PC-9 (cell line): Measurements from ENCODE around the gene MLKL. TPM values are rescaled to one million over a fixed set of nuclear protein-coding genes. Genes with fewer than 3 reads are reported as not detected.

Experiments used
- BruUV-seq: library from RNA; stranded (reverse); fragments of 400-500 nt; replicated peaks from 2 replicates; lab custom pipeline; 2021; lab: Mats Ljungman, UMichigan
- CTCF ChIA-PET: fragments of 300-600 bp; sonication (Branson Sonifier 250); formaldehyde crosslinking; loops from one replicate; lab custom pipeline; 2022; ENCODE audit warnings: antibody characterized with exemption; lab: Charles Lee
- POLR2A ChIA-PET: fragments of 300-600 bp; sonication (Branson Sonifier 250); formaldehyde crosslinking; loops from one replicate; lab custom pipeline; 2022; ENCODE audit warnings: antibody characterized with exemption; ENCODE audit not compliant: unreplicated experiment; lab: Charles Lee
- DNase-seq, 2 experiments: peaks; one replicate each; pipeline versions ENCODE4 v3.0.0 to v3.0.0-alpha.2; 2015 to 2022; ENCODE audit warnings: mixed read lengths in 1 of 2
- H2AFZ ChIP-seq: fragments of 200-600 bp; sonication (generic); 2 replicates; pipeline ENCODE4 v1.8.1; 2017; ENCODE audit warnings: antibody characterized with exemption
- H3F3A ChIP-seq: fragments of 200-600 bp; sonication (generic); 2 replicates; pipeline ENCODE4 v1.8.1; 2017; ENCODE audit warnings: antibody characterized with exemption, mild to moderate bottlenecking, low read depth; ENCODE audit not compliant: insufficient read depth
- H3K27ac ChIP-seq: fragments of 200-600 bp; sonication (generic); 2 replicates; pipeline ENCODE4 v1.6.1; 2016; ENCODE audit warnings: mixed run types
- H3K27me3 ChIP-seq: fragments of 200-600 bp; sonication (generic); 2 replicates; pipeline ENCODE4 v1.6.1; 2016; ENCODE audit warnings: low read depth, mixed run types; ENCODE audit not compliant: insufficient read depth
- H3K36me3 ChIP-seq: fragments of 200-600 bp; sonication (generic); 2 replicates; pipeline ENCODE4 v1.6.1; 2016; ENCODE audit warnings: low read depth, mixed run types
- H3K4me1 ChIP-seq: fragments of 200-600 bp; sonication (generic); replicated peaks from 2 replicates; pipeline ENCODE4 v1.6.1; 2016; ENCODE audit warnings: mixed run types; ENCODE audit not compliant: insufficient read depth
- H3K4me2 ChIP-seq: fragments of 200-600 bp; sonication (generic); 2 replicates; pipeline ENCODE4 v1.6.1; 2017; ENCODE audit warnings: mixed run types
- H3K4me3 ChIP-seq: fragments of 200-600 bp; sonication (generic); 2 replicates; pipeline ENCODE4 v1.6.1; 2016; ENCODE audit warnings: mixed run types
- H3K79me2 ChIP-seq: fragments of 200-600 bp; sonication (generic); 2 replicates; pipeline ENCODE4 v1.6.1; 2017; ENCODE audit warnings: low read depth, mixed run types
- H3K9me2 ChIP-seq: fragments of 200-600 bp; sonication (generic); 2 replicates; pipeline ENCODE4 v1.8.1; 2017; ENCODE audit warnings: mild to moderate bottlenecking; ENCODE audit not compliant: insufficient read depth
- H3K9me3 ChIP-seq: fragments of 200-600 bp; sonication (generic); 2 replicates; pipeline ENCODE4 v1.8.1; 2016; ENCODE audit warnings: low read depth; ENCODE audit not compliant: insufficient read depth
- H4K20me1 ChIP-seq: fragments of 200-600 bp; sonication (generic); 2 replicates; pipeline ENCODE4 v1.8.1; 2017; ENCODE audit not compliant: insufficient read depth
- EZH2 ChIP-seq: fragments of 200-600 bp; sonication (generic); IDR thresholded peaks from 2 replicates; pipeline ENCODE4 v1.8.0; 2017; ENCODE audit warnings: antibody characterized with exemption, low read depth
- intact Hi-C: fragments of 100-400 bp; cut with micrococcal nuclease; formaldehyde crosslinking; loops from one replicate; pipeline ENCODE4 v1.10.0; 2022; ENCODE audit not compliant: unreplicated experiment
- total RNA-seq: library from RNA; stranded (reverse); gene quantifications from 2 replicates; pipeline ENCODE4 v1.2.3, GENCODE V29; 2021
- TF ChIP-seq, protein P1 (sequence below): fragments of 200-600 bp; sonication (generic); conservative IDR thresholded peaks from 2 replicates; pipeline ENCODE4 v1.6.1; 2017; ENCODE audit warnings: mixed run types, antibody characterized with exemption, mild to moderate bottlenecking, moderate library complexity

MLKL gene
- total RNA-seq, 1 experiment from 2014 or later = 11.2 TPM

- POLR2A ChIA-PET = interaction anchor here (0.5 to 0.7 kb wide), 2 partner anchors 30 to 39 kb away, joined by 4 to 19 read pairs; no protein-coding TSS in a partner anchor
- H3K9me3 ChIP-seq = no peaks in the 10 kb centered on the region
- no peak overlapping the region for H3K4me2 ChIP-seq
- TF ChIP-seq, protein P1, sequence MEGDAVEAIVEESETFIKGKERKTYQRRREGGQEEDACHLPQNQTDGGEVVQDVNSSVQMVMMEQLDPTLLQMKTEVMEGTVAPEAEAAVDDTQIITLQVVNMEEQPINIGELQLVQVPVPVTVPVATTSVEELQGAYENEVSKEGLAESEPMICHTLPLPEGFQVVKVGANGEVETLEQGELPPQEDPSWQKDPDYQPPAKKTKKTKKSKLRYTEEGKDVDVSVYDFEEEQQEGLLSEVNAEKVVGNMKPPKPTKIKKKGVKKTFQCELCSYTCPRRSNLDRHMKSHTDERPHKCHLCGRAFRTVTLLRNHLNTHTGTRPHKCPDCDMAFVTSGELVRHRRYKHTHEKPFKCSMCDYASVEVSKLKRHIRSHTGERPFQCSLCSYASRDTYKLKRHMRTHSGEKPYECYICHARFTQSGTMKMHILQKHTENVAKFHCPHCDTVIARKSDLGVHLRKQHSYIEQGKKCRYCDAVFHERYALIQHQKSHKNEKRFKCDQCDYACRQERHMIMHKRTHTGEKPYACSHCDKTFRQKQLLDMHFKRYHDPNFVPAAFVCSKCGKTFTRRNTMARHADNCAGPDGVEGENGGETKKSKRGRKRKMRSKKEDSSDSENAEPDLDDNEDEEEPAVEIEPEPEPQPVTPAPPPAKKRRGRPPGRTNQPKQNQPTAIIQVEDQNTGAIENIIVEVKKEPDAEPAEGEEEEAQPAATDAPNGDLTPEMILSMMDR = no peak
- no peak for TF ChIP-seq EZH2
- H3K36me3 ChIP-seq = no peaks in the 10 kb centered on the region
- H3K4me1 ChIP-seq = peaks cover 4% of the 10 kb centered on the region; the same call in 1 of the 2 replicates
- no peak for DNase-seq
- no peaks in the 10 kb centered on the region for H3K79me2 ChIP-seq
- no peak overlapping the region for H3K27ac ChIP-seq
- H2AFZ ChIP-seq = no peak overlapping the region
- intact Hi-C loops = no loop called here
- CTCF ChIA-PET = interaction anchor here (0.7 kb wide), 1 partner anchor 50 kb away, joined by 5 read pairs; no protein-coding TSS in a partner anchor
- no TSS peak for BruUV-seq
- no peaks in the 10 kb centered on the region for H3K9me2 ChIP-seq
- no peak overlapping the region for H3K4me3 ChIP-seq
- H3F3A ChIP-seq = no peaks in the 10 kb centered on the region
- H4K20me1 ChIP-seq = no peaks in the 10 kb centered on the region
- H3K27me3 ChIP-seq = no peaks in the 10 kb centered on the region
Observed at GRCh38 chr16:74713876-74714275, 13.2 kb upstream of the MLKL start.

GRCh38 chr16:74713325-74713724 lies 12.7 kb upstream of the MLKL start:
- TF ChIP-seq, protein P1 = no peak
- no peak for TF ChIP-seq EZH2
- BruUV-seq = no TSS peak
- Histone ChIP-seq H3F3A (no peaks in the 10 kb centered on the region), H4K20me1 (no peaks in the 10 kb centered on the region), H3K4me3 (no peak overlapping the region), H3K4me1 (peaks cover 4% of the 10 kb centered on the region; the same call in 1 of the 2 replicates), H2AFZ (no peak overlapping the region), H3K79me2 (no peaks in the 10 kb centered on the region), H3K27me3 (no peaks in the 10 kb centered on the region), H3K27ac (no peak overlapping the region), H3K9me3 (no peaks in the 10 kb centered on the region), H3K9me2 (no peaks in the 10 kb centered on the region), H3K36me3 (no peaks in the 10 kb centered on the region), H3K4me2 (no peak overlapping the region)
- DNase-seq = no peak
- intact Hi-C loops = no loop called here
- POLR2A ChIA-PET = no interaction called here
- CTCF ChIA-PET = no interaction called here

DNA sequence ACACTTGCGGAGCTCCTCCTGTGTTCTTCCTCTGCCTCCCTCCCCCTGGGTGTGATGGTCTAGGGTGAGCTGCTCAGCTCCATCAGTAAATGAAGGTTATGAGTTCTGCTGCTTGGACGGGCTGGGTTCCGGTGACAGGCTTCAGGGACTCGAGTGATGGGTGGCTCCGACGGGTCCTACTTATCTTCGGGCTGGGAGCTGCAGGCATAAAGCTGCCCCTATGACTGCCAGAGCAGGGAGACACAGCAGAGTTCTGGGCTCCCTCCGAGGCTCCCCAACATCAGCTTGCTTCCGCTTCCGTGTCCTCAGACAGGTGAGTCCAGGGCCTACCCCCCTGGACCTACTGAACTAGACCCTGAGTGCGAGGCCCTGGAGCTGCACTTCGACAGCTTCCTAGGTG lies 11.3 kb upstream of the MLKL start:
- CTCF ChIA-PET = interaction anchor here (1.0 kb wide), 1 partner anchor 151 kb away, joined by 5 read pairs; no protein-coding TSS in a partner anchor
- TF ChIP-seq, protein P1 = no peak
- no peak for TF ChIP-seq EZH2
- Histone ChIP-seq H3K9me2 (no peaks in the 10 kb centered on the region), H3K27ac (no peak overlapping the region), H3K36me3 (no peaks in the 10 kb centered on the region), H3F3A (no peaks in the 10 kb centered on the region), H3K4me3 (no peak overlapping the region), H3K9me3 (no peaks in the 10 kb centered on the region), H2AFZ (no peak overlapping the region), H3K4me1 (peaks cover 4% of the 10 kb centered on the region; the same call in 1 of the 2 replicates), H3K79me2 (no peaks in the 10 kb centered on the region), H3K4me2 (no peak overlapping the region), H3K27me3 (no peaks in the 10 kb centered on the region), H4K20me1 (no peaks in the 10 kb centered on the region)
- POLR2A ChIA-PET = no interaction called here
- no TSS peak for BruUV-seq
- intact Hi-C loops = no loop called here
- no peak for DNase-seq
